SK-N-MC (cell line): Measurements from ENCODE around the gene POLR1B.

Source experiments
- FOXP2 ChIP-seq: optimal IDR thresholded peaks from 2 replicates; pipeline ENCODE3; 2011; ENCODE audit warnings: mild to moderate bottlenecking, moderate library complexity; ENCODE audit not compliant: insufficient read depth; ENCODE audit errors: extremely low read length, control extremely low read depth
- POLR2AphosphoS5 ChIP-seq: IDR thresholded peaks from 2 replicates; pipeline ENCODE4 v1.6.1; 2012; ENCODE audit warnings: mild to moderate bottlenecking, low read depth, low read length, borderline replicate concordance

DNA sequence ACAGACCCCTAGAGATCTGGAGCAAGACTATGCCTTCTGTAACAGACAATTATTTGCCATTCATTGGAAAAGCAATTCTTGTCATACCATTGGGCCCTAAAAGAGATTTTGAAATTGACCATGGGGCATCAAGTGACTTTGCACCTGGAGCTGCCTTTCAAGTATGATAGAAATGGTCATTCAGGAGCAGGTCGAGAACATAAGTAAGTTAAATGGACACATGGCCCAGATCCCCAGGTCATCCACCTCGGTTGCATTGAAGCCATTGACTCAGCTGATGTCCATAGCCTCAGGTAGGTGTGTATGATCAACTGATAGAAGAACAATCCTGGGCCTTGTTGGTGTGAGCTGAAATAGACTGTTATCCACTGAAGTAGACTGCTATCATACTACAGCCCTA, 61.5 kb downstream of the POLR1B start:
- TF ChIP-seq POLR2AphosphoS5 (no peak), FOXP2 (no peak)
